H7 (cell line): ENCODE results near the gene ZMYND10. TPM values are rescaled to one million over a fixed set of nuclear protein-coding genes. Genes with fewer than 3 reads are reported as not detected.

Source experiments
- DNase-seq: peaks from one replicate; pipeline ENCODE4 v3.0.0; 2012
- H3K27me3 ChIP-seq: 2 replicates; pipeline ENCODE4 v1.6.0; 2011; ENCODE audit warnings: mild to moderate bottlenecking, low read length; ENCODE audit not compliant: control insufficient read depth, insufficient read depth
- H3K36me3 ChIP-seq: replicated peaks from 2 replicates; pipeline ENCODE4 v1.5.1; 2011; ENCODE audit warnings: low read length; ENCODE audit not compliant: control insufficient read depth, insufficient read depth
- H3K4me3 ChIP-seq: 2 replicates; pipeline ENCODE4 v1.5.1; 2011; ENCODE audit warnings: low read depth, mild to moderate bottlenecking, control low read depth, low read length, moderate library complexity; ENCODE audit not compliant: insufficient read depth
- total RNA-seq: library from RNA; depleted of rRNA; stranded (reverse); fragments of >200 nt; shearing (Covaris generic); gene quantifications from 2 replicates; pipeline ENCODE4 v1.2.3, GENCODE V29; 2014

ZMYND10 gene
- total RNA-seq, 1 experiment from 2014 or later: 1.1 TPM

DNA sequence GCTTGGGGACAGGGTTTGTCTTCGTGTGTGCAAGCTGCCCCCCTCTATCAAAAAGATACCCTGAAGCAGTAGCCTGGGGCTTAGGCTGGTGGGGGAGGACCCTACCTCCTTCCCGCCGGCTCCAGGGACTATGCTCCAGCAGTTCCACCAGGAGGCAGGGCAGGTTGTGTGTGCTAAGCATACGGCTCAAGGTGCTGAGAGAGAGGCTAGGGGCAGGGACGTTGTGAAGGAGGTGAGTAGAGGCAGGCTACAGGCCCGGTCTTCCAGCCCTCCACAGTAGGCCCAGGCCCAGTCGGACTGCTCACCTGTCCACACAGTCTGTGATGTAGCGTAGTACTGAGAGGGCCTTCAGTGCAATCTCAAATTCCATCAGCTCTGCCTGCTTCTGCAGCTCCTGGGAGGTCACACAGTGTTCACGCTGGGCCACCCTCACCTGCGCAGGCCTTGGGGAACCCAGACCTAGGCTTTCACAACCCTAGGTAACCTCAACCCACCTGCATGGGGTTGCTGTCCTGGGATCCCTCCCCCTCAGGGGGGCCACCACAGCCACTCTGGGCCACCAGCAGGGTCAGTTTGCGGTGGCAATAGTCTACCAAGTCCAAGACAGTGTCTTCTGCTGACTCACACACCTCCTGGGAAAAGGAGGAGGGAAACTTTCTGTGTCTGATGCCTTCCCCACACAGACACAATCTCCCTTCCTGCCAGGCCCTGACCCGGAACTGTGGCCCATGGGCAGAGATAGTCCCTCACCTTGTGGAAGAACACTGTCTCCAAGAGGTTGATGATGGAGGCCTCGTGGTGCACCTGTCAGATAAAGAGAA, 2.5 kb downstream of the ZMYND10 start:
- Histone ChIP-seq H3K36me3 (peaks cover 3% of the 10 kb centered on the region; the same call in 1 of the 2 replicates), H3K27me3 (peaks cover 53% of the 10 kb centered on the region), H3K4me3 (no peak overlapping the region)
- peak; percentile 83 for DNase-seq

DNA sequence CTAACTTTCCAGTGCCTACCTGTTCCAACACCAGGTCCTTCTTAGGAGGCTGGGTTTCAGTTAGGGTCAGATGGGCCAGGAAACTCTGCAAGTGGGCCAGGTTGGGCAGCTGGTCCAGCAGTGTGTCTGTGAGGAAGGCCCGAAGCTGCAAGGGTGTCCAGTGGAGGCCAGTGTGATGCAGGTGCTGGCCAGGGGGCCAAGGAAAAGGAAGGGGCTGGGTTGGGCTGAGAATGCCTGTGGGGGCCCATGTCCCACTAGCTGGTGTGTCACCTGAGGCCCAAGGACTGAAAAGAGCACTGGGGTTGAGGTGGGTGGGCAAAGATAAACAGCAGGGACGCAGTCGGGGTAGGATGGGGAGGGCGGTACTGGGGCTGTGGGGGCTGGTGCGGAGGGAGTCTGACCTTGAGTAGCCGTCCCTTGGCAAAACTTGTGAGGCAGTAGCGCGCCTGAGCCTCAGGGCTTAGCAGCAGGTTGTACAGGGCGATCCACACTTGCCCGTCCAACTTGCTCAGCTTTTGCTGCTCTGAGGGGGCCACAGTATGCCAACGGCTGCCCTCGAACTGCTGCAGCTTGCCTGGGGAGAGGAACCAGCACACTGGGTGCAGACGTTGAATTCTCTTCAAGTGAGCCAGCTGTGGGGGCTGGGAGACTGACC, 3.4 kb downstream of the ZMYND10 start:
- Histone ChIP-seq H3K4me3 (no peak overlapping the region), H3K27me3 (peaks cover 53% of the 10 kb centered on the region), H3K36me3 (no peaks in the 10 kb centered on the region)
- no peak for DNase-seq

DNA sequence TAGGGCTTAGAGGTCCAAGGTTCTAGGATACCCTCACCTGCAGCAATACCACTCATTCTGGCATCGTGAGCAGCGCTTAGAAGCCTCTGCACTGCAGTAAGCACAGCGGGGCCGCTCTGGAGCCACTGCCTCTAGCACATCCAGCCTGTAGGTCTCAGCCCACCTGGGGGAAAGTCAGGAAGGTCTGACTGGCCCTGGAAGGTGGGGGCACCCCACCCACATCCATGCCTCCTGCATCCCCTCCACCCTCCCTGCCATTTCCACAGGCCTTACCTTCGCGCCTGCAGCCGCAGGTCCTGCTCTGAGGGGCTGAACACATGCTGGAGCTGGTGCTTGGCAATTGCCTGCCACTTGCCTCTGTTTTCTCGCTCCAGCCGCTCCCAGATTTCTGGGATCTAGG, 4.0 kb downstream of the ZMYND10 start:
- peak; percentile 56 for DNase-seq
- Histone ChIP-seq H3K4me3 (no peak overlapping the region), H3K27me3 (peaks cover 53% of the 10 kb centered on the region), H3K36me3 (no peaks in the 10 kb centered on the region)

DNA sequence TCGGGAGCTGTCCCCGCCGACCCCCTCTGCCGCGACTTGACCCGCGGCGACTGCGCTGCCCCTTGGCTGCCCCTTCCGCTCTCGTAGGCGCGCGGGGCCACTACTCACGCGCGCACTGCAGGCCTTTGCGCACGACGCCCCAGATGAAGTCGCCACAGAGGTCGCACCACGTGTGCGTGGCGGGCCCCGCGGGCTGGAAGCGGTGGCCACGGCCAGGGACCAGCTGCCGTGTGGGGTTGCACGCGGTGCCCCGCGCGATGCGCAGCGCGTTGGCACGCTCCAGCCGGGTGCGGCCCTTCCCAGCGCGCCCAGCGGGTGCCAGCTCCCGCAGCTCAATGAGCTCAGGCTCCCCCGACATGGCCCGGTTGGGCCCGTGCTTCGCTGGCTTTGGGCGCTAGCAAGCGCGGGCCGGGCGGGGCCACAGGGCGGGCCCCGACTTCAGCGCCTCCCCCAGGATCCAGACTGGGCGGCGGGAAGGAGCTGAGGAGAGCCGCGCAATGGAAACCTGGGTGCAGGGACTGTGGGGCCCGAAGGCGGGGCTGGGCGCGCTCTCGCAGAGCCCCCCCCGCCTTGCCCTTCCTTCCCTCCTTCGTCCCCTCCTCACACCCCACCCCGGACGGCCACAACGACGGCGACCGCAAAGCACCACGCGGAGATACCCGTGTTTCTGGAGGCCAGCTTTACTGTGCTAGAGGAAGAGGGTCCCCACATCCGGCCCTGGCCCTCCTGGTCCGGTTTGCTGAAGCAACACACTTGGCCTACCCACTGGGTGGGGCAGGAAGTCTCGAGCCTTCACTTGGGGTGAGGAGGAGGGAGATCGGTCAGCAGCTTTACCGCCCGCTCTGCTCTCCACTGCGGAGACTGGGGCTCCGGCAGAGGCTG, 4.8 kb downstream of the ZMYND10 start, which contains the start of gene RASSF1:
TSS of gene RASSF1 (minus strand) at position 389 of the 882 bp plus-strand sequence. CDS start at position 358, 31 bp downstream.
- Histone ChIP-seq H3K27me3 (peaks cover 47% of the 10 kb centered on the region), H3K4me3 (peak within 1 kb of the TSS; percentile 58), H3K36me3 (no peaks in the 10 kb centered on the region)
- peak; percentile 91 for DNase-seq

DNA sequence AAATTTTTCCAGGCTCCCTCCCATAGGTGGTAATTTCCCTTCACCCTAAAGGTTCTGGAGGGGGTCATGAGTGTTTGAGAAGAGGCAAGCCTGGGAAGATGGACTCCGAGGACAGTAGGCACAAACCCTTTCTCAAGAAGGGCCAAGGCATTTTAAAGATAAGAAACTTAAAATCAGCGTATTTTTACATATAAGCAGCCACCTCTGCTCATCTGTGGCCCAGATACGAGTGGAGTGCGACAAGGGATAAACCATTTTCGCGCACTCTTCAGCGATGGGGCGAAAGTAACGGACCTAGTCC, 5.4 kb downstream of the ZMYND10 start:
- H3K27me3 ChIP-seq: peaks cover 43% of the 10 kb centered on the region
- H3K4me3 ChIP-seq: peak overlapping the region; percentile 58
- H3K36me3 ChIP-seq: no peaks in the 10 kb centered on the region
- no peak for DNase-seq

DNA sequence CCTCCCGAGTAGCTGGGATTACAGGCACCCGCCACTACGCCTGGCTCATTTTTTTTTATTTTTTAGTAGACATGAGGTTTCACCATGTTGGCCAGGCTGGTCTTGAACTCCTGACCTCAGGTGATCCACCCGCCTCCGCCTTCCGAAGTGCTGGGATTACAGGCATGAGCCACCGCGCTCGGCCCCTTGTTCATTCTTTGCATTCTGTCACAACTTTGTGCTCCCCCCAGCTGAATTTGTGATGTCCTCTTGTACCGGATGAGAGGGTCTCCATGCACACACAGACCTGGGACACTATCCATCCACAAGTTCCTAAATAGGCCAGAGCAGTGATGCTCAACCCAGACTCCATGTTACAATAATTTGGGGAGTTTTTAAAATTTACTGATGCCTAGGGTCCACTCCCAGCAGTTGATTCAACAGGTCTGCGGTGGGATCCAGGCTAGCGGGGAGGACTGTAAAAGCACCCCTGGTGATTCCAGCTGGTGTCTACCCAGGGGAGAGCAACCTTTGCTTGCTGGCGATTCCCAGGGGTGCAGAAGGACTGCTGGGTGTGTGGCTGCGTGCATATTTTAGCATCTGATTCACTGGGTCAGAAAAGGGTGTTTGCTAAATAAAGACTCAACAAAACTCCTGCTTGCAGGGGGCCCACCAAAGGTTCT, 5.9 kb downstream of the ZMYND10 start:
- DNase-seq: no peak
- Histone ChIP-seq H3K36me3 (no peaks in the 10 kb centered on the region; the same call in 1 of the 2 replicates), H3K27me3 (peaks cover 39% of the 10 kb centered on the region), H3K4me3 (no peak overlapping the region)

DNA sequence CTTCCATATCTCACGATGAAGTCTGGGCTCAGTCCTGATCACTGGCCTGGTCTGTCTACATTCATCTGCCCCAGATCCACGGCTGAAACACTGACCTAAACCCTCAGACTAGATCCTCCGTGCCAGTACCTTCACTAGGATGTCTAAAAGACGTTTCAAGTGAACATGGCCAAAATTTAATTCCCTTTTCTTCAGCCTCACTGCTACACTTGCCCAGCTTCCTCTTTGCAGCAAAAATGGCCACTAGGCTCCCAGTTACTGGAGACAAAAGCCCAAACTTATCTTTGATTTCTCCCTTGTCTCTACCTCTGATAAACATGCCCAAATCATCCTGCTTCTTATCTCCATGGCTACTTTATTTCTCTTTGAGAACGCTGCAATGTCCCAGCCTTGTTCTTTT, 6.6 kb downstream of the ZMYND10 start:
- H3K36me3 ChIP-seq: peaks cover 4% of the 10 kb centered on the region
- peaks cover 38% of the 10 kb centered on the region for H3K27me3 ChIP-seq
- no peak overlapping the region for H3K4me3 ChIP-seq
- no peak for DNase-seq

DNA sequence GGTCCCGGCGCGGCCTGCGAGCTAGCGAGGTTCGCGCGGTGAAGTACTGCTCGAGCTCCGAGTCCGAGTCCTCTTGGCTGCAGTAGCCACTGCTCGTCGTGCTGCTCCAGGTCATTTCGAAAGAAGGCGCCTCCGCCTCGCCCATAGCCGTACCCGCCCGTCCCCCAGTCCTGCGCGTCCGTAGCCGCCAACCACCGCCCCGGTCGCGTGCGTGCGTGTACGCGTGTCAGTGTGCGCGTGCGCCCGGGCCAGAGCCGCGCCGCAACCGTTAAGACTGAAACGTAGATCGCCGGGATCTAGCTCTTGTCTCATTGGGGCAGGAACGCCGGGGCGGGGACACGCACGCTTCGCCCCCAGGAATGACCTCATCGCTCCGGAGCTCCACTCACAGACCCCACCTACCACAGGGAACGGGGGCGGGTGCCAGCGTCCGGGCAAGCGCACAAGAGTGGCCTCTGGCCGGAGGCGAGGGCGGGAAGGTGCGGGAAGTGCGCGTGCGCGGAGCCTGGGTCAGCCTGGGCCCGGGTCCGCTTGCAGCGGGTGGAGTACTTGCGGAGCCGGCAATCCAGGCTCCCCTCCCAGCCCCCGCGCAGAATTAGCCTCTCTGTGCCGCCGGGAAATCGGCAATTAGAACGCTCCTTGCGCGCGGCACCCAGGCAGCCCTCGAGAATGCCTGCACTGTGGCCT, 8.2 kb downstream of the ZMYND10 start:
- peak; percentile 100 for DNase-seq
- peaks cover 4% of the 10 kb centered on the region for H3K36me3 ChIP-seq
- H3K4me3 ChIP-seq: peak overlapping the region; percentile 98
- H3K27me3 ChIP-seq: peaks cover 29% of the 10 kb centered on the region

DNA sequence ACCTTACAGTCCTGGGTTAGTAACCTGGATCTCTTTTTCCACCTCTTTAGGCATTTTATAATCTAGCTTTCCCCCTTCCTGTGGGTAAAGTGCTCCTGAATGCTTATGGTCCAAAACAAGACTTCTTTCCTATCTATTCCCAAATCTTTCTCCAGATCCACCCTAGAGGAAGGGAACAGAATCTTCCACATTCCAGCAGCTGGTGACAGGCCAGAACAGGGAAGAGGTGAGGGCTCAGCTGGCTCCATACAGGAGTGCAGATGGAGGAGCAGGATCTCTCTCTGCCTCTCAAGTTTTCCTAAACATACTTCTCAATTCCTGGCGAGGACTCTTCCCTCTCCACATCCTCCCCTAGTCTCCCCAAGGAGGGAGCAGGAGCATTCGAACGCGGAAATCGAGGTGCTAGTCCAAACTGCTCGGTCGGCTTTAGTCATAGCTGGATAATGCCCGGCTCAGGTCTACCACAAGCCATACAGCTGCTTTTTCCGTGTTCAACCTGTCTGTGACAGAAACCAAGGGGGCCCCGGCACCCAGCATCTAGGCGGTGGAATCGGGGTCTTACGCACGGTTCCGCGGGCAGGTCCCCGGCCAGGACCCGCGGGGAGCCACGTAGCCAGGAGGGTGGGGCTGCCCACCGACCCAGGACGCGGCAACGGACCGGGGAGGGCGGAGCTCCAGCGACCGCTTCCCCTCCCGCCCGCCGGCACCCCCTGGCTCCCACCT, 8.9 kb downstream of the ZMYND10 start:
- peaks cover 26% of the 10 kb centered on the region for H3K27me3 ChIP-seq
- peak; percentile 93 for DNase-seq
- peaks cover 9% of the 10 kb centered on the region for H3K36me3 ChIP-seq
- peak overlapping the region; percentile 98 for H3K4me3 ChIP-seq

DNA sequence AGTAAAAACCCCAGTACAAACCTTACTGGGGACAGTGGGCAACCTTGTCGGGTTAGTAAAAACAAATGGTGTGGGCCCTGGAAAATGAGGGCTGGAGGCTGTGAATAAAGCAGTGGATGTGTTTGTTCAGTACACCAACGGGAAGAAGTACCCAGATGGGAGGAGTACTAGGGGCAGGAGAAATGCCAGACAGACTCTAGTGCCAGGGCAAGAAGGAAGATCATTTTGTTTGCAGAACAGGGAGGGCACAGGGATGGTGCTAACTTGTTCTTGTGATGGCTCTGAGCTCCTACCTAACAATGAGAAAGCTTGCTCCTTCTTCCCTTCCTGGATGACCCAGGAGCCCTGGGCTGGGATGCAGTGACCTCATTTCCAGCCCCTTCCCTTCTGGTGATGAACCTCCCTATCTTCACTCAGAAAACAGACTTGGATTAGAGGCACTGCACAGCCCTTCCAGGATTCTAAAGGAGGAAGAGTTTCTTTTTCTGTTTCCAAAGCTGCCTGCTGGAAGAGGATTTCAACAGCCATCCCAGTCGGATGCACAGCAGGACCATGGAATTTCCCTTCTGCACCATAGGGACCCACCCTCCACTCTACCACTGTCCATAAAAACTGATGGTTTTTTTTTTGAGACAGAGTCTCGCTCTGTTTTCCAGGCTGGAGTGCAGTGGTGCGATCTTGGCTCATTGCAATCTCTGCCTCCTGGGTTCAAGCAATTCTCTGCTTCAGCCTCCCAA, 11.0 kb downstream of the ZMYND10 start:
- H3K36me3 ChIP-seq: peaks cover 25% of the 10 kb centered on the region
- peaks cover 5% of the 10 kb centered on the region for H3K27me3 ChIP-seq
- H3K4me3 ChIP-seq: no peak overlapping the region
- DNase-seq: no peak

DNA sequence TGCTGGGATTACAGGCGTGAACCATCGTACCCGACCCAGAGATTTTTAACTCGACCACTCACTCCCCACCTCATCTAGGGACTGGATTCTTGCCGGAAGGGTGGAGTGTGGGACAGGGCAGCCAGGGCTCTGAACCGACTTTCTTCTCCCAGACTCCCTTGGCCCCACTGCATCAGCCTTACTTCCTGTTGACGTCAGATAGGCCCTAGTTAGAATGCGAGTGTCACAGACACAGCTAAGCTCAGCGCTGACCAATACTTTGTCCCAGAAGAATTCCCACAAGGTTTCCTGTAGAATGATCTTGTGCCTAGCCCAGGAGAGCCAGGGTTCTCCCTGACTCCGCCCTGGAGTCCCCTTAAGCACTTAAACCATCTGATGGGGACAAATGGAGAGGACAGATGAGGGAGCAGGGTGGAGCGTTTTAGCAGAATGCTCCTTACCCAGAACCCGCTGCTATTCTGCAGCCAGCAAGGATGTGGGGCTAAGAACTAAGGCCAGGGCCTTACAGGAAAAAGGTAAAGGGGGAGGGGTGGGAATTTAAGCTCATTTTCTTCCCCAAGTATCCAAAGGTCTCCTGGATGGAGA, 11.7 kb downstream of the ZMYND10 start:
- Histone ChIP-seq H3K4me3 (no peak overlapping the region), H3K36me3 (peaks cover 25% of the 10 kb centered on the region), H3K27me3 (peaks cover 3% of the 10 kb centered on the region; the same call in 1 of the 2 replicates)
- DNase-seq: no peak

DNA sequence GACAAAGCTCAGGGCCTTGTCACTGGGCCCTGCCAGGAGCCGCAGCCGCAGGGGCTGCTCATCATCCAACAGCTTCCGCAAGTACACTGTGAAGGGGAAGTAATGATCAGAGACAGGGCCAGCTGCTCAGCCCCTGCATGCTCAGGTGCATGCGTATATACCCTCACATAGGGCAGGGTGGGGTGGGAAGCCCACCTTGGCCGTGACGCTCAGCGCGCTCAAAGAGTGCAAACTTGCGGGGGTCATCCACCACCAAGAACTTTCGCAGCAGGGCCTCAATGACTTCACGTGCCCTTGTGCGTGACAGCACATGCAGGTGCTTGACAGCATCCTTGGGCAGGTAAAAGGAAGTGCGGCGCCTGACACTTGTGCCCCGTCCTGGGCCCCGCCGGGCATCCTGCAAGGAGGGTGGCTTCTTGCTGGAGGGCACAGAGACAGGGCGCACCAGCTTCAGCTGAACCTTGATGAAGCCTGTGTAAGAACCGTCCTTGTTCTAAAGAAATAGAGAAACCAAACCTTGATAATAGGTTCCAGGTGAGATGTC, 14.1 kb downstream of the ZMYND10 start:
- no peak for DNase-seq
- Histone ChIP-seq H3K4me3 (no peak overlapping the region), H3K36me3 (peaks cover 25% of the 10 kb centered on the region), H3K27me3 (no peaks in the 10 kb centered on the region)
